Neural crest cell (in vitro differentiated cells): ENCODE results near the gene LTBP4. TPM values are rescaled to one million over a fixed set of nuclear protein-coding genes. Genes with fewer than 3 reads are reported as not detected.

Experiments used
- DNase-seq: peaks from one replicate; pipeline ENCODE4 v3.0.0; 2021; ENCODE audit warnings: low read depth, mixed read lengths, low spot score
- H3K27ac Mint-ChIP-seq: one replicate; pipeline ENCODE4 v1.8.0; 2021; ENCODE audit warnings: mild to moderate bottlenecking, mixed read lengths; ENCODE audit not compliant: unreplicated experiment
- H3K27me3 Mint-ChIP-seq: 2 replicates; pipeline ENCODE4 v1.8.0; 2021; ENCODE audit warnings: low read depth, mild to moderate bottlenecking, mixed read lengths
- H3K36me3 Mint-ChIP-seq: 2 replicates; pipeline ENCODE4 v1.8.0; 2021; ENCODE audit warnings: low read depth, mild to moderate bottlenecking, mixed read lengths
- H3K4me1 Mint-ChIP-seq: 2 replicates; pipeline ENCODE4 v1.8.0; 2021; ENCODE audit warnings: mixed read lengths
- H3K4me3 Mint-ChIP-seq: one replicate; pipeline ENCODE4 v1.8.0; 2021; ENCODE audit warnings: mild to moderate bottlenecking, mixed read lengths
- H3K9me3 Mint-ChIP-seq: 2 replicates; pipeline ENCODE4 v1.8.0; 2021; ENCODE audit warnings: mixed read lengths
- total RNA-seq: library from RNA; stranded (reverse); gene quantifications from 2 replicates; pipeline ENCODE4 v1.2.1, GENCODE V29; 2021
- TF ChIP-seq, protein P1 (sequence below): fragments of 200-600 bp; sonication (generic); conservative IDR thresholded peaks from 2 replicates; pipeline ENCODE4 v1.5.0; 2021; ENCODE audit warnings: antibody characterized with exemption, mild to moderate bottlenecking

LTBP4 gene
- total RNA-seq, 1 donor from 2014 or later = 125 TPM

- no peak for DNase-seq
- H3K9me3 Mint-ChIP-seq = no peaks in the 10 kb centered on the region
- H3K4me1 Mint-ChIP-seq = no peaks in the 10 kb centered on the region
- peaks cover 5% of the 10 kb centered on the region for H3K27me3 Mint-ChIP-seq
- H3K4me3 Mint-ChIP-seq = no peak overlapping the region
- H3K36me3 Mint-ChIP-seq = no peaks in the 10 kb centered on the region
- H3K27ac Mint-ChIP-seq = peak overlapping the region; percentile 54
- TF ChIP-seq, protein P1, sequence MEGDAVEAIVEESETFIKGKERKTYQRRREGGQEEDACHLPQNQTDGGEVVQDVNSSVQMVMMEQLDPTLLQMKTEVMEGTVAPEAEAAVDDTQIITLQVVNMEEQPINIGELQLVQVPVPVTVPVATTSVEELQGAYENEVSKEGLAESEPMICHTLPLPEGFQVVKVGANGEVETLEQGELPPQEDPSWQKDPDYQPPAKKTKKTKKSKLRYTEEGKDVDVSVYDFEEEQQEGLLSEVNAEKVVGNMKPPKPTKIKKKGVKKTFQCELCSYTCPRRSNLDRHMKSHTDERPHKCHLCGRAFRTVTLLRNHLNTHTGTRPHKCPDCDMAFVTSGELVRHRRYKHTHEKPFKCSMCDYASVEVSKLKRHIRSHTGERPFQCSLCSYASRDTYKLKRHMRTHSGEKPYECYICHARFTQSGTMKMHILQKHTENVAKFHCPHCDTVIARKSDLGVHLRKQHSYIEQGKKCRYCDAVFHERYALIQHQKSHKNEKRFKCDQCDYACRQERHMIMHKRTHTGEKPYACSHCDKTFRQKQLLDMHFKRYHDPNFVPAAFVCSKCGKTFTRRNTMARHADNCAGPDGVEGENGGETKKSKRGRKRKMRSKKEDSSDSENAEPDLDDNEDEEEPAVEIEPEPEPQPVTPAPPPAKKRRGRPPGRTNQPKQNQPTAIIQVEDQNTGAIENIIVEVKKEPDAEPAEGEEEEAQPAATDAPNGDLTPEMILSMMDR = no peak
Observed at GRCh38 chr19:40659566-40659965, 58.4 kb downstream of the LTBP4 start.

- peaks cover 5% of the 10 kb centered on the region for H3K27me3 Mint-ChIP-seq
- no peaks in the 10 kb centered on the region for H3K9me3 Mint-ChIP-seq
- TF ChIP-seq, protein P1 = no peak
- peak overlapping the region; percentile 68 for H3K4me3 Mint-ChIP-seq
- H3K36me3 Mint-ChIP-seq = no peaks in the 10 kb centered on the region
- H3K27ac Mint-ChIP-seq = no peak overlapping the region
- DNase-seq = no peak
- no peaks in the 10 kb centered on the region for H3K4me1 Mint-ChIP-seq
Observed at GRCh38 chr19:40661616-40662015, 60.4 kb downstream of the LTBP4 start.

GRCh38 chr19:40662925-40663694, 61.9 kb downstream of the LTBP4 start:
- Mint-ChIP-seq H3K4me1 (no peaks in the 10 kb centered on the region), H3K27ac (no peak overlapping the region), H3K36me3 (no peaks in the 10 kb centered on the region), H3K4me3 (peak overlapping the region; percentile 88), H3K9me3 (no peaks in the 10 kb centered on the region), H3K27me3 (peaks cover 5% of the 10 kb centered on the region)
- DNase-seq = peak; percentile 96
- TF ChIP-seq, protein P1 = peak; percentile 98

- TF ChIP-seq, protein P1 = no peak
- Mint-ChIP-seq H3K4me3 (peak overlapping the region; percentile 88), H3K36me3 (peaks cover 3% of the 10 kb centered on the region), H3K27ac (no peak overlapping the region), H3K27me3 (peaks cover 5% of the 10 kb centered on the region), H3K4me1 (no peaks in the 10 kb centered on the region), H3K9me3 (peaks cover 1% of the 10 kb centered on the region)
- no peak for DNase-seq
Observed at GRCh38 chr19:40663695-40664692, 62.8 kb downstream of the LTBP4 start.

DNA sequence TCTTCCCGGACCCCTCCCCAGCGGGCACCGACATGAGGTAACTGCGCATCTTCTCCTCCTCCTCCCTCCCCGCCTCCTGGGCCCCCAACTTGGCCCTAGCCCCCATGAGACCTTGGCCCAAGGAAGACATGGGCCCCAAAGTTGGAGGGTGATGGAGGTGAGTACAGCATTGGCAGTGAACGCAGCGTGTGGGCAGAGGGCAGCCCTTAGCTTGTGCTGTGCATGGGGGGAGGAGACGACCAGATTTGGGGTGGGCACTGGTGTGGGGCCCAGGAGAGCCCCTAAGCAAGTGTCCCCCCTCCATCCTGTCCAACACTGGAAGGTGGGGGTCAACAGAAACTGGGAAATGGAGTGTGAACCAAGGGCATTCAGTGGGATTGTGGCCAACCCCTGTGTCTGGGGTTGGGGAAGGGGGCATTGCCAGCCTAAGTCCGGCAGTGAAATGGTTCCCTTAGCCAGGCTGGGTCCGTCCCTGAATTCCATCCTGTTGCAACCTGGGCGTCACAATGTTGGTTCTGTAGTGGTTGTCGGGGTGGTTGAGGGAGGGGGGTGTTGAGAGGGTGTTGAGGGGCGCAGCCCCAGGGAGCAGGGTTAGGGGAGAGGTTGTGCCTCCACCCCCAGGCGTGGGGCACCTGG, 65.8 kb downstream of the LTBP4 start:
- DNase-seq = no peak
- Mint-ChIP-seq H3K9me3 (peaks cover 5% of the 10 kb centered on the region), H3K4me1 (no peaks in the 10 kb centered on the region), H3K27ac (no peak overlapping the region), H3K27me3 (peaks cover 3% of the 10 kb centered on the region), H3K36me3 (peaks cover 22% of the 10 kb centered on the region), H3K4me3 (no peak overlapping the region)
- TF ChIP-seq, protein P1 = no peak
